ENCODE results near the gene EBP.

Gene EBP

DNA sequence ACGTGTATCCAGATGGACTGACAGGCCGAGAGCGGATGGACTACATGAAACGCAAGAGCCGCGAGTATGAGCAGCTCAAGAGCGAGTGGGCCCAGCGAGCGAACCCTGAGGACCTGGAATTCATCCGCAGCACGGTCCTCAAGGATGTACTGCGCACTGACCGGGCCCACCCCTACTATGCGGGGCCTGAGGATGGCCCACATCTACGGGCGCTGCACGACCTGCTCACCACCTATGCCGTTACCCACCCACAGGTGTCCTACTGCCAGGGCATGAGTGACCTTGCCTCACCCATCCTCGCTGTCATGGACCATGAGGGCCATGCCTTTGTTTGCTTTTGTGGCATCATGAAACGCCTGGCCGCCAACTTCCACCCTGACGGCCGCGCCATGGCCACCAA lies 38.0 kb downstream of the EBP start:
- no peaks in the 10 kb centered on the region for H3K27me3 ChIP-seq (ENCODE audit: control insufficient read depth, insufficient read depth, low read length)
- H3K4me3 ChIP-seq (ENCODE audit: low read length): no peak overlapping the region
- no peak overlapping the region for H3K4me2 ChIP-seq (ENCODE audit: low read length)
- H3K4me1 ChIP-seq (ENCODE audit: control insufficient read depth, insufficient read depth, low read length): peaks cover 3% of the 10 kb centered on the region
- no peak overlapping the region for H3K9ac ChIP-seq (ENCODE audit: low read depth, low read length)
- H3K9me3 ChIP-seq (replicated peaks; ENCODE audit: low read length): no peaks in the 10 kb centered on the region
- H3K36me3 ChIP-seq (ENCODE audit: insufficient read depth, low read length): peaks cover 18% of the 10 kb centered on the region

DNA sequence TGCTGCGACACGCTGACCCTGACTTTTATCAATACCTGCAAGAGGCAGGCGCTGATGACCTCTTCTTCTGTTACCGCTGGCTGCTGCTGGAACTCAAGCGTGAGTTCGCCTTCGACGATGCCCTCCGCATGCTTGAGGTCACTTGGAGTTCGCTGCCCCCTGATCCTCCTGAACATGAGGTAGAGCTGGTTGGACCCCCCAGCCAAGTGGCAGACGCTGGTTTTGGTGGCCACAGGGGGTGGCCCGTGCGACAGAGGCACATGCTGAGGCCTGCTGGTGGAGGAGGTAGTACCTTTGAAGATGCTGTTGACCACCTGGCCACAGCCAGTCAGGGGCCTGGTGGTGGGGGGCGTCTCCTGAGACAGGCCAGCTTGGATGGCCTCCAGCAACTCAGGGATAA lies 38.4 kb downstream of the EBP start:
- H3K4me3 ChIP-seq (ENCODE audit: low read length): no peak overlapping the region
- peaks cover 18% of the 10 kb centered on the region for H3K36me3 ChIP-seq (ENCODE audit: insufficient read depth, low read length)
- H3K27me3 ChIP-seq (ENCODE audit: control insufficient read depth, insufficient read depth, low read length): no peaks in the 10 kb centered on the region
- H3K9ac ChIP-seq (ENCODE audit: low read depth, low read length): no peak overlapping the region
- no peak overlapping the region for H3K4me2 ChIP-seq (ENCODE audit: low read length)
- no peaks in the 10 kb centered on the region for H3K9me3 ChIP-seq (replicated peaks; ENCODE audit: low read length)
- H3K4me1 ChIP-seq (ENCODE audit: control insufficient read depth, insufficient read depth, low read length): peaks cover 3% of the 10 kb centered on the region

DNA sequence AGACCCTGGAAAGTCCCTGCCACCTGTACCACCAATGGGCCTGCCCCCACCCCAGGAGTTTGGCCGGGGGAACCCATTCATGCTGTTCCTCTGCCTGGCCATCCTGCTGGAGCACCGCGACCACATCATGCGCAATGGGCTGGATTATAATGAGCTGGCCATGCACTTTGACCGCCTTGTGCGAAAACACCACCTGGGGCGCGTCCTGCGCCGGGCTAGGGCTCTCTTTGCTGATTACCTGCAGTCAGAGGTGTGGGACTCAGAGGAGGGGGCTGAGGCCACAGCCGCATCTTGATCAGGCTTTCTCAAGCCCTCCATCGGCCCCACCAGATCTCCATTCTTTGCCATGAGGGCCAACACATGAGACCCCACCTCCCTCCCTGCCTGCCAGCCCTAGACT lies 39.1 kb downstream of the EBP start:
- H3K27me3 ChIP-seq (ENCODE audit: control insufficient read depth, insufficient read depth, low read length): no peaks in the 10 kb centered on the region
- no peak overlapping the region for H3K4me3 ChIP-seq (ENCODE audit: low read length)
- no peaks in the 10 kb centered on the region for H3K9me3 ChIP-seq (replicated peaks; ENCODE audit: low read length)
- H3K9ac ChIP-seq (ENCODE audit: low read depth, low read length): no peak overlapping the region
- H3K4me2 ChIP-seq (ENCODE audit: low read length): no peak overlapping the region
- H3K4me1 ChIP-seq (ENCODE audit: control insufficient read depth, insufficient read depth, low read length): peaks cover 3% of the 10 kb centered on the region
- H3K36me3 ChIP-seq (ENCODE audit: insufficient read depth, low read length): peaks cover 18% of the 10 kb centered on the region

DNA sequence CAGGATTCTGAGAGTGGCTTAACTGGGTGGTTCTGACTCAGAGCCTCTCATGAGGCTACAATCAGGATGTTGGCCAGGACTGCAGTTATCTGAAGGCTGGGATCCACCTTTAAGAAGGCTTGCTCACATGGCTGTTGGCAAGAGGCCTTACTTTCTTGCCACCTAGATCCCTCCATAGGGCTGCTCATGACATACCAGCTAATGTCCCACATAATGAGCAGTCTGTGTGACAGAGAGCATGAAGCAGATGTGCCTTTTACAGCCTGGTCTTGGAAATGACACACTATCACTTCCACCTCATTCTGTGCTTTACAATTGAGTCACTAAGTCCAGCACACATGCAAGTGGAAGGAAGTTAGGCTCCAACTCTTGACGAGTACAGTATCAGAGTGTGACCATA lies 48.4 kb downstream of the EBP start:
- Histone ChIP-seq H3K27me3 (ENCODE audit: control insufficient read depth, insufficient read depth, low read length) (no peaks in the 10 kb centered on the region), H3K9me3 (replicated peaks; ENCODE audit: low read length) (no peaks in the 10 kb centered on the region), H3K4me2 (ENCODE audit: low read length) (peak overlapping the region; percentile 17), H3K36me3 (ENCODE audit: insufficient read depth, low read length) (peaks cover 2% of the 10 kb centered on the region), H3K4me1 (ENCODE audit: control insufficient read depth, insufficient read depth, low read length) (peaks cover 8% of the 10 kb centered on the region), H3K4me3 (ENCODE audit: low read length) (no peak overlapping the region), H3K9ac (ENCODE audit: low read depth, low read length) (no peak overlapping the region)

DNA sequence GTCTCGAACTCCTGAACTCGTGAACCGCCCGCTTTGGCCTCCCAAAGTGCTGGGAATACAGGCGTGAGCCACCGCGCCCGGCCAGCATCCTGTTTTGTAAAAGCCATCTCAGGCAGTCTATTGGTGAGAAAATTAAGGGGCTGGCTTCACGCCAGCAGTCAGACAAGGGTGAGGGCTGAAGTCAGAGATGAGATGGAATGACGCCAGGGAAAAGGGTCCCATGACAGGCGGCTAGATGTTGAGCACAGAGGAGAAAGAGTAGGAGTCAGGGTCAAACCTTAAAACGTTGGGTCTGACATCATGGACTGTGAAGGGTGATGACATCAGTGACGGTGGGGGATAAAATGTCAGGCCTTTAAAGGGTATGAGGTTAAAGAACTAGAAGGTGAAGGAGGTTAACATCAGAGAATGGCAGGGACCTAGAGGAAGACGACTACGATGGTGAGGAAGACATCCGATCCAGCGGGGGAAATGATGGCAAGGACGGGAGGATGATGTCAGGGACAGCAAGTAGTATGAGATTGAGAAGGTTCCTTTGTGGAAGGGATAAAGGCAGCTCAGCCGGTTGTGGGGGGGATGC lies 52.2 kb downstream of the EBP start:
- Histone ChIP-seq H3K27me3 (ENCODE audit: control insufficient read depth, insufficient read depth, low read length) (no peaks in the 10 kb centered on the region), H3K36me3 (ENCODE audit: insufficient read depth, low read length) (peaks cover 39% of the 10 kb centered on the region), H3K9me3 (replicated peaks; ENCODE audit: low read length) (no peaks in the 10 kb centered on the region), H3K4me2 (ENCODE audit: low read length) (peak overlapping the region; percentile 88), H3K4me3 (ENCODE audit: low read length) (peak overlapping the region; percentile 90), H3K4me1 (ENCODE audit: control insufficient read depth, insufficient read depth, low read length) (peaks cover 32% of the 10 kb centered on the region), H3K9ac (ENCODE audit: low read depth, low read length) (peak overlapping the region; percentile 100)

DNA sequence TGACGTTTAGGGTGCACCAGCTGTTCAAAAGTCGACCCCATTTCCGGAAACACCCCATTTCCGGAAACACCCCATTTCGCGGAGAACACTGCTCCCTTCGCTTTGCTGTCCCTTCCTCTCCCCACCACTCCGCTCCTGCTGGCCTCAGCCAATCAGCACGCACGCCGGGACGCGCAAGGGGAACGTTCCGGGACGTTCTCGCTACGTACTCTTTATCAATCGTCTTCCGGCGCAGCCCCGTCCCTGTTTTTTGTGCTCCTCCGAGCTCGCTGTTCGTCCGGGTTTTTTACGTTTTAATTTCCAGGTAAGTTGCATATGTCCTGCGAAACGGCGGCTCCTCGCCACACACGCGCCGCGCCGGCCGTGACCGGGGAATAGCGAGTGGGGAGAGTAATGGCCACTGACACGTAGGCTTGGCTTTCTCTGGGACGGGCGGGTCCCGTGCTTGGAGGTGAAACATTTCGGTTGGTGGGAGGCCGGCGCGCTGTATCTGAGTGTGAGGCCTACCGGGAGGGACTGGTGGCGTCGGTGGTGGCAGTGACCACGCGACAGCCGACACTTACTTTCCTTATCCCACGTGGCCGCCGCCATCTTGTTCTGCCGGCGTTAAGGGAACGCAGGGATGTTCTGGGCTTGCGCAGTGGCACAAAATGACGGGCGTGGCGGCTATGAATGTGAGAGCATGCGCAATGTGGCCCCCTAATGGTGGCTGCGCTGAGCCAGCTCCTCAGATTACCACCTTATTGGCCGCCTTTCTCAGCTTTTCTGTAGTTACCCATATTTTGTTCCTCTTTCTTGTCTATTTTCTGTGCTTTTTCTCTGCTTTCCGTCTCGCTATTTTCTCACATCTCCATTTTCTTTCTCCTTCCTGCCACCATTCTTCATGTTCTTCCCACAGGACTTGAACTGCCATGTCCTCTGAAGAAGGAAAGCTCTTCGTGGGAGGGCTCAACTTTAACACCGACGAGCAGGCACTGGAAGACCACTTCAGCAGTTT lies 53.0 kb downstream of the EBP start, which contains the start of gene RBM3:
Gene RBM3 (plus strand): TSS at position 215 of the 997 bp plus-strand sequence. CDS start 697 bp downstream, at position 912.
- Histone ChIP-seq H3K9ac (ENCODE audit: low read depth, low read length) (peak within 1 kb of the TSS; percentile 100), H3K9me3 (replicated peaks; ENCODE audit: low read length) (no peaks in the 10 kb centered on the region), H3K4me1 (ENCODE audit: control insufficient read depth, insufficient read depth, low read length) (peaks cover 32% of the 10 kb centered on the region), H3K36me3 (ENCODE audit: insufficient read depth, low read length) (peaks cover 47% of the 10 kb centered on the region), H3K4me3 (ENCODE audit: low read length) (peak within 1 kb of the TSS; percentile 90), H3K27me3 (ENCODE audit: control insufficient read depth, insufficient read depth, low read length) (no peaks in the 10 kb centered on the region), H3K4me2 (ENCODE audit: low read length) (peak within 1 kb of the TSS; percentile 88)

DNA sequence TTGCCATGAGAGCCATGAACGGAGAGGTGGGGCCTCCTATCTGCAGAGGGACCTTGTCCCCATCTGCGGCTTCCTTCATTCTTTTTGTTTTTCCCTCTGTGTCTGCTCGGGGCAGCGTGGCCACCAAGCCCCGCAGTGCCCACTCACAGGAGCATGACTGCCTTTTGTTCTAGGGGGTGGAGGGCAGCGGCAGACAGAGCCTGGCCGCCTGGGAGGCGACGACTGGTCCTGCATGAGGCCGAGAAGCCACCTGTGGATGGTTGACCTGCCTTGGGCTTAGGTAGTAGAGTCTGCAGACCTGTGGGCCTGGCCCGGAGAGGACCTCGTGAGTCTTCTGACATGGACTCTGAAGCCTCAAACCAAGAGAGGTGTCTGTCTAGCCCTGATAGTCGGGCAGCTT lies 54.0 kb downstream of the EBP start:
- H3K27me3 ChIP-seq (ENCODE audit: control insufficient read depth, insufficient read depth, low read length): no peaks in the 10 kb centered on the region
- H3K9ac ChIP-seq (ENCODE audit: low read depth, low read length): peak overlapping the region; percentile 100
- H3K9me3 ChIP-seq (replicated peaks; ENCODE audit: low read length): no peaks in the 10 kb centered on the region
- H3K4me3 ChIP-seq (ENCODE audit: low read length): peak overlapping the region; percentile 90
- peaks cover 48% of the 10 kb centered on the region for H3K36me3 ChIP-seq (ENCODE audit: insufficient read depth, low read length)
- H3K4me2 ChIP-seq (ENCODE audit: low read length): peak overlapping the region; percentile 88
- H3K4me1 ChIP-seq (ENCODE audit: control insufficient read depth, insufficient read depth, low read length): peaks cover 29% of the 10 kb centered on the region

DNA sequence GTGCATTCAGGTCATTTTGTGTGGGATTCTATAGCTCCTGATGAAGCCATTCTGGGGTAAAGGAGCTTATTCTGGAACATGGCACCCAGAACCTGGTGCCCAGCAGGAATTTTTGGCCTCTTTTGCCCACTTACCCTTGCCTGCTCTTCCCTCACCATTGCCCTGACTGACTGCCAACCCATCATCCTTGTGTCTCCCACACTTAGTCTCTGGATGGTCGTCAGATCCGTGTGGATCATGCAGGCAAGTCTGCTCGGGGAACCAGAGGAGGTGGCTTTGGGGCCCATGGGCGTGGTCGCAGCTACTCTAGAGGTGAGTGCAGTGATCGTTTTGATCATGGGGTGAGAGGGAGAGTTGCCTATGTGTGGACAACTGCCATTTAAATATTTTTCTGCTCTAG lies 54.5 kb downstream of the EBP start:
- no peaks in the 10 kb centered on the region for H3K9me3 ChIP-seq (replicated peaks; ENCODE audit: low read length)
- no peaks in the 10 kb centered on the region for H3K27me3 ChIP-seq (ENCODE audit: control insufficient read depth, insufficient read depth, low read length)
- H3K4me3 ChIP-seq (ENCODE audit: low read length): peak overlapping the region; percentile 90
- H3K36me3 ChIP-seq (ENCODE audit: insufficient read depth, low read length): peaks cover 48% of the 10 kb centered on the region
- peak overlapping the region; percentile 88 for H3K4me2 ChIP-seq (ENCODE audit: low read length)
- H3K4me1 ChIP-seq (ENCODE audit: control insufficient read depth, insufficient read depth, low read length): peaks cover 29% of the 10 kb centered on the region
- H3K9ac ChIP-seq (ENCODE audit: low read depth, low read length): peak overlapping the region; percentile 100

All from skeletal muscle satellite cell (primary cell).